GM19328 (cell line): ENCODE data around the gene ZMYND8.
"Not testable (repeated sequence)": the region's sequence is repeated elsewhere in the genome, so short reads cannot be mapped to it uniquely, and the experiment has no call there.

Experiments used
- ATAC-seq: cut with Tn5 transposase; IDR thresholded peaks from one replicate; pipeline ENCODE4 v1.9.1; 2021; ENCODE audit warnings: mild to moderate bottlenecking, moderate library complexity; ENCODE audit not compliant: unreplicated experiment

The ZMYND8 gene

GRCh38 chr20:47314647-47315338, 41.7 kb downstream of the ZMYND8 start:
- no peak for ATAC-seq

GRCh38 chr20:47311967-47312681, 44.4 kb downstream of the ZMYND8 start:
- no peak for ATAC-seq

- ATAC-seq, result no peak
Observed at GRCh38 chr20:47311211-47311610, 45.3 kb downstream of the ZMYND8 start.

- ATAC-seq, result no peak
Observed at GRCh38 chr20:47310729-47311128, 45.8 kb downstream of the ZMYND8 start.

GRCh38 chr20:47309806-47310426, 46.6 kb downstream of the ZMYND8 start:
- ATAC-seq, result no peak

- no peak for ATAC-seq
Observed at GRCh38 chr20:47309394-47309793, 47.1 kb downstream of the ZMYND8 start.

- ATAC-seq, result not testable (repeated sequence)
Observed at GRCh38 chr20:47307569-47307968, 48.9 kb downstream of the ZMYND8 start.

- ATAC-seq, result no peak
Observed at GRCh38 chr20:47306755-47307370, 49.6 kb downstream of the ZMYND8 start.

GRCh38 chr20:47306095-47306494, 50.4 kb downstream of the ZMYND8 start:
- no peak for ATAC-seq

- ATAC-seq, result no peak
Observed at GRCh38 chr20:47305667-47306066, 50.8 kb downstream of the ZMYND8 start.

GRCh38 chr20:47304287-47304686, 52.2 kb downstream of the ZMYND8 start:
- ATAC-seq, result no peak

GRCh38 chr20:47303736-47304135, 52.8 kb downstream of the ZMYND8 start:
- no peak for ATAC-seq

- no peak for ATAC-seq
Observed at GRCh38 chr20:47300071-47300470, 56.4 kb downstream of the ZMYND8 start.

- ATAC-seq, result no peak
Observed at GRCh38 chr20:47298624-47299023, 57.9 kb downstream of the ZMYND8 start.

- no peak for ATAC-seq
Observed at GRCh38 chr20:47297746-47298145, 58.8 kb downstream of the ZMYND8 start.

- ATAC-seq, result no peak
Observed at GRCh38 chr20:47296950-47297349, 59.5 kb downstream of the ZMYND8 start.

- no peak for ATAC-seq
Observed at GRCh38 chr20:47295921-47296426, 60.5 kb downstream of the ZMYND8 start.

- ATAC-seq, result no peak
Observed at GRCh38 chr20:47295129-47295813, 61.2 kb downstream of the ZMYND8 start.

GRCh38 chr20:47293631-47294030, 62.9 kb downstream of the ZMYND8 start:
- no peak for ATAC-seq

GRCh38 chr20:47292581-47292980, 63.9 kb downstream of the ZMYND8 start:
- no peak for ATAC-seq
